Placental epithelial cell (primary cell): ENCODE data around the gene DLX4. TPM values are rescaled to one million over a fixed set of nuclear protein-coding genes. Genes with fewer than 3 reads are reported as not detected.

Experiments
- small RNA-seq: library from RNA; depleted of rRNA; stranded (forward); fragments of <200 nt; gene quantifications from one replicate; pipeline ENCODE3, GENCODE V24; 2012
- total RNA-seq: library from RNA; depleted of rRNA; stranded (reverse); fragments of >200 nt; gene quantifications from 2 replicates; pipeline ENCODE4 v1.2.3, GENCODE V29; 2012

DLX4 gene, protein sequence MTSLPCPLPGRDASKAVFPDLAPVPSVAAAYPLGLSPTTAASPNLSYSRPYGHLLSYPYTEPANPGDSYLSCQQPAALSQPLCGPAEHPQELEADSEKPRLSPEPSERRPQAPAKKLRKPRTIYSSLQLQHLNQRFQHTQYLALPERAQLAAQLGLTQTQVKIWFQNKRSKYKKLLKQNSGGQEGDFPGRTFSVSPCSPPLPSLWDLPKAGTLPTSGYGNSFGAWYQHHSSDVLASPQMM
- total RNA-seq = 0.11 TPM in 1 of 2 replicates, not detected in the other

GRCh38 chr17:49969134-49969759, at the start of gene DLX4:
Gene DLX4 (plus strand): TSS chr17:49969190. CDS start chr17:49969469, 279 bp downstream.

GRCh38 chr17:49995055-49995738, 26.2 kb downstream of the DLX4 start, which contains the start of gene DLX3:
Gene DLX3 (minus strand): TSS chr17:49995224. CDS start chr17:49994998, 226 bp downstream.

Small RNA genes within 50 kb of the gene (small RNA-seq; reads per million reads assigned to genes)
- gene RNU6-1313P = not detected

Other genes starting within 250 kb of the DLX4 start
- 2.7 and 3.8 TPM in 2 replicates for gene FAM117A, start 205.1 kb upstream of the DLX4 start, total RNA-seq
- gene KAT7, start 180.5 kb upstream of the DLX4 start, total RNA-seq = 38.5 and 44.8 TPM in 2 replicates
- gene TAC4, start 121.1 kb upstream of the DLX4 start, total RNA-seq = not detected in 2 replicates
- under 0.01 and 0.33 TPM in 2 replicates for gene DLX3, start 26.0 kb downstream of the DLX4 start, total RNA-seq
- 35.3 and 92.4 TPM in 2 replicates for gene ITGA3, start 86.9 kb downstream of the DLX4 start, total RNA-seq
- gene PDK2, start 126.2 kb downstream of the DLX4 start, total RNA-seq = 31.4 and 57.7 TPM in 2 replicates
- gene SAMD14, start 161.0 kb downstream of the DLX4 start, total RNA-seq = 0.43 and 0.79 TPM in 2 replicates
- 38.3 and 56.1 TPM in 2 replicates for gene PPP1R9B, start 181.5 kb downstream of the DLX4 start, total RNA-seq
- 0.11 and 1.6 TPM in 2 replicates for gene SGCA, start 196.8 kb downstream of the DLX4 start, total RNA-seq
- 2,103 and 2,834 TPM in 2 replicates for gene COL1A1, start 232.4 kb downstream of the DLX4 start, total RNA-seq